GM19328 (cell line): Measurements from ENCODE around the gene GINS2.
A peak's percentile ranks its signal among the peaks of the same experiment; 100 is the strongest.

ENCODE experiments used
- ATAC-seq: cut with Tn5 transposase; IDR thresholded peaks from one replicate; pipeline ENCODE4 v1.9.1; 2021; ENCODE audit warnings: mild to moderate bottlenecking, moderate library complexity; ENCODE audit not compliant: unreplicated experiment

The GINS2 gene

GRCh38 chr16:85688586-85689284 lies at the start of gene GINS2:
Gene GINS2, minus strand, starts transcription at chr16:85688954. Its CDS starts 56 bp downstream, at chr16:85688898.
- peak; percentile 94 for ATAC-seq

- no peak for ATAC-seq
Measured at GRCh38 chr16:85736921-85737320, 48.2 kb upstream of the GINS2 start.

DNA sequence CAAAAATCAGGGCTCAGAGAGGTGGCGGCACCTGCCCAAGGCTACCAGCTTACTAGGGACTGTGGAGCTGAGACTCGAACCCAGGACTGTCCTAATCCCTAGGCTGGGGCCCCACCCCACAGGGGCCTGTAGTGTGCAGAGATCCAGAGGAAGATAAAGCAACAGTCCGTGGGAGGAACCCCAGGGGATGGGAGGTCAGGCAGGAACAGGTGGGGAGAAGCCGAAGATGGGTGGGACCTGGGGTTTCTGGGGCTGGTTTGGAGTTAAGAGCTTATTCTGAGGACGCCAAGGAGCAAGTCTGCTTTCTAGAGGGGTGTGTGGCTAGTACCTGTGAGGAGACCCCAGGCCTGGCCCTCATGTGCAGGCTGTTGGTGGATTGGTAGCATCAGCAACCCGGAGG lies 47.2 kb upstream of the GINS2 start:
- no peak for ATAC-seq

DNA sequence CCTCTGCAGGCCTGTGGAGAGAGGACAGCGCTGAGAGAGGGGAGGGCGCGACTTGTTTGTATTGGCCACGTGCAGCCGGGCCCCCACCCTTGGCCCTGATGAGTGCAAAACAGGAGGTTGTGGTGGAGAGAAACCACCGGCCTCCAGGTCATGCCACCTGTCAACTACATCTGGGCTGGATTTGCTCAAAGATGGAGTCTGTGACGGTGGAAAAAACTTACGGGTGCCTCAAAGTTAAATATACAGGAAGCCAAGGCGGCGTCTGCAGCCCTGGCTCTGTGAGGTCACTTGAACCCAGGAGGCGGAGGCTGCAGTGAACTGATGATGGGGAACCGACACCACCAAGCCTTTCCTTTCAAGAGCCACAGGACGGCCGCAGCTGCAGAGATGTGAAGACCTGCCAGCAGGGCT lies 46.5 kb upstream of the GINS2 start:
- ATAC-seq = peak; percentile 79

DNA sequence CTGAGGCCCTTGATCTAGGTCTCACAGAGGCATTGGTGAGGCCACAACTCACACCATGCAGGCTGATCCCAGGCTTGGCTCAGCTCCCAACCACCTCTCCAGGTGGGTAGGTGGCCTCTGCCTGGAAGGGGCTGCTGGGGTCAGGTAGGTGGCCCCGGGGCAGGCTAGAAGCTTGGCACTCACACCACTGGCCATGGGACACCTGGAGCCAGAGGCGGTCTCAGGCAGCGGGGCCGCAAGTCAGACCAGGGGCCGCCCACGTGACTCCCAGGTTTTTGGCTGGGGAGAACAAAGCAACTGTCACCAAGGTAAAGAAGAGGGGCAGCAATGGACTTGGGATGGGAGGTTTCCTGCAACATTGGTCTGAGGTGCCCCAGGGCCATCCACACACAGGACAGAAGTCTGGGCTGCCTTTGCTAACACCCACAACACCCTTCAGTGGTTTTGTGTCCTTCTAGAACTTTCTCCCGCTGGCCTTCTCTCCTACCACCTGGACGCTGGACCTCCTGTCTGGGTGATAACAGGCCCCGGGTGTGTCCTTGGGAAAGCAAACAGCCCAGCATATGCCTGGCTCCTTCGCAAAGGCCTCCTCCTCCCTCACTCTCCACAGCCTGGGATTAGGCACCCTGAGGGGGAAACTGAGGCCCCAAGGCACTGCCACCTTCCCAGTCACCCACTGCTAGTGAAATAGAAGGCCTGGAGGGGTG lies 45.7 kb upstream of the GINS2 start:
- ATAC-seq = no peak

GRCh38 chr16:85733839-85734170 lies 45.1 kb upstream of the GINS2 start:
- no peak for ATAC-seq

- ATAC-seq = no peak
Measured at GRCh38 chr16:85733155-85733838, 44.5 kb upstream of the GINS2 start.

- no peak for ATAC-seq
Measured at GRCh38 chr16:85731179-85731578, 42.4 kb upstream of the GINS2 start.

- ATAC-seq = no peak
Measured at GRCh38 chr16:85730186-85730465, 41.4 kb upstream of the GINS2 start.

GRCh38 chr16:85729452-85730185 lies 40.9 kb upstream of the GINS2 start:
- ATAC-seq = no peak

DNA sequence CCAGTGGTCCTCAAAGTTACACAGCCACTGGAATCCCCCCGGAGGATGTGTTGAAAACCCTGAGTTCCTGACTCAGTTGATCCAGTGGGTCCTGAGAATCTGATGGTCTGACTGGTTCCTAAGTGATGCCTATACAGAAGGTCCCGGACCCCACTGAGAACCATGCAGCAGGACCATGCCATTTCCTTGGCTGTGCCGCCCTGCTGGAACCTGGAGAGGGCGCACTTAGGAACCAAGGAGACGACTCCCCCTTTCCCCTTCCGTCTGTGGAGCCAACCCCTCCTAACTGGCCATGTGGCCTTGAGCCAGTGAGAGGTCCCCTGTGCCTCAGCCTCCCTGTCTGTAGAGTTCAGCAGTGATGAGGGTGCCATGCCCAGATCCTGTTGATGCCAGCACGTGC lies 40.1 kb upstream of the GINS2 start:
- no peak for ATAC-seq

- no peak for ATAC-seq
Measured at GRCh38 chr16:85724936-85725335, 36.2 kb upstream of the GINS2 start.

DNA sequence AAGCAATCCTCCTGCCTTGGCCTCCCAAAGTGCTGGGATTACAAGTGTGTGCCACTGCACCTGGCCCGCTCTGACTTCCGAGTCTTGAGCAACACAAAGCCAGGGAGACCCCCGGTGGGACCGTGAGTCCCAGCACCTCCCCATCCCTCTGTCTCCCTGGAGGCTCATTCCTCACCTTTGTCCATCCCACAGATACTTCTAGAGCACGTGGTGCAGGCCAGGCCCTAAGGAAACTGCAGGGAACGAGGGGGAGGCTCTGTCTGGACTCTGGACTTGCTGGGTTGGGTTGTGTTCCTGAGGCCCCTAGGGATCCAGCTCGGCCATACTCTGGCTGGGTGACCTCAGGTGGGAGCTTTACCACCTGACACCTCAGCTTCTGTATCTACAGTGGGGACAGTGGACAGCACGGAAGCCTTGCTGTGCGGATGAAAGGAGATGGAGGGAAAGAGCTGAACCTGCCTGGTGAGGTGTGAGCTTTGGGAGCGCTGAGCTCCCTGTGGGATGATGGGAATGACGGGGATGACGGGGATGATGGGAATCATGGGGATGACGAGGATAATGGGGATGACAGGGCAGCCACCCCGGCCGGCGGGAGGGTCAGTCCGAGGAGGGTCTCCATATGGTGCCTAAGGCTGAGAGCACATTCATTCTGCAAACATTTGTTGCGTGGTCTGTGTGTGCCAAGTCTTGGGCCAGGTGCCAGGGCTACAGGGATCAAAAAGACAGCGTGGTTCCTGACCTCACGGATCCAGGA lies 35.5 kb upstream of the GINS2 start:
- ATAC-seq = no peak

GRCh38 chr16:85722128-85722893 lies 33.6 kb upstream of the GINS2 start:
- no peak for ATAC-seq

DNA sequence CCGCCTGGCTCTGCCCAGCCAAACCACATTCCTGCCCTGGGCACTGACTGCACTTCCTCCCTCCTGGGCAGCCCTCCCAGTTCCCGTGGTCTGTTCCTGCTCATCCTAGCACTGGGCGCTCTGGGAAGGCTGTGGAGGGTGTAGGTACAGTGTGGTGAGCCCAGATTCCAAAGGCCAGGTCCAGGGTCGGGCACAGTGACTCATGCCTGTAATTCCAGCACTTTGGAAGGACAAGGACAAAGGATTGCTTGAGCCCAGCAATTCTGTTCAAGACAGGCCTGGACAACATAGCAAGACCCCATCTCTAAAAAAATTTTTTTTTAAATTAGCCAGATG lies 31.5 kb upstream of the GINS2 start:
- ATAC-seq = no peak

- ATAC-seq = no peak
Measured at GRCh38 chr16:85719605-85720301, 31.0 kb upstream of the GINS2 start.

- ATAC-seq = no peak
Measured at GRCh38 chr16:85718682-85719081, 29.9 kb upstream of the GINS2 start.

- ATAC-seq = no peak
Measured at GRCh38 chr16:85718153-85718477, 29.4 kb upstream of the GINS2 start.

DNA sequence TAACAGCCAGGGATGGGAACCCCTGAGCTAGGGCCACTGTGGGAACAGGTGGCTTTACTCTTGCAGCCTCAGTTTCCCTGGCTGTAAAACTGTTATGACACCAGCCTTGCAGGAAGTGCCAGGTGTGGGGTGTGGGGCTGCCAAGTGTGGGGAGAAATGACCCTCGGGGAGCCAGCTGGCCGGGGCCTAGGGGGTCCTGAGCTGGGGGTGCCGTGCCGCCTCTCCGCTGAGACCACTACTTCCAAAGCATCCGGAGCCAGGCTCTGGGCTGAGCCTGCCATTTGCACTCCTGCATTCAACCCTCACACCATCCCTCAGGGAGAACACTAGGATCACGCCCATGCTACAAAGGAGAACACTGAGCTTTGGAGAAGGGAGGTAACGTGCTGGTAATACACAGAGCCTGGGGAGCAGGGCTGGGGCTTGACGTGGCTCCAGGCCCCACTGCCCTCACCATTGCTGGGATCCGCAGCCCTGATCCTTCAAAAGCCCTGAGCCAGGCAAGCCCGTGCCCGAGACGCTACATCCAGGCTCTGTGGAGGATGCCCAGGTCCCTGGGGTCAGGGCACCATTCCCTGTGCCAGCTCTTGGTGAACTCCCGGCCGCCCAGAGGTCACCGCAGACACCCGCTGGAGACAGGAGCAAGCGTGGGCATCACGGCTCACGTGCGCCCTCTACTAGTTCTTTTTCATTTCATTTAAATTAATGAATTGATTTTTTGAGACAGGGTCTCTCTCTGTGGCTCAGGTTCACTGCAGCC lies 28.8 kb upstream of the GINS2 start:
- ATAC-seq = no peak
